ENCODE measurements around the gene LRP10.
A peak's percentile ranks its signal among the peaks of the same experiment; 100 is the strongest.

The LRP10 gene

GRCh38 chr14:22918804-22919600 lies 47.5 kb downstream of the LRP10 start, which contains the start of gene RBM23:
TSS of gene RBM23 (minus strand) at chr14:22919149.
- peak; percentile 98 to 100 for DNase-seq (ENCODE audit: low read depth in 2 of 2)

- DNase-seq (ENCODE audit: low read depth in 2 of 2) = no peak
Measured at GRCh38 chr14:22919601-22919921, 48.0 kb downstream of the LRP10 start.

DNA sequence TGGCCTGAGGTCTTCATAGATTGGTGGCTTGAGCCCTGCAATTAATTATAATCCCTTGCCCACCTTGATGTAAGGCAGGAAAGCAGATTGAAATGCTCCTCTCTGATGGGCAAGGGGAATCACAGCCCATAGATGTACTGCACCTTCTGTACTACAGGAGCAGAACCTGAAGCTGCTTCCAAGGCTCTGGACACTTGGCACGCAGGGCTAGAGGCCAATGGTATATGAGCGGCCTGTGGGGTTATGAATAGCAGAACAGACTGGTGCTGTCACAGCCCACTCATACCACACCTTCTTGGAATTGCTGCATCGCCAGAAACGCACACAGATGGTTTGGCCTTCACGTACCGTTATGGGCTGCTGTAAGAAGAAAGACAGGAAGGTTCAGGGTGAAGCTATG lies 49.2 kb downstream of the LRP10 start:
- no peak for DNase-seq (ENCODE audit: low read depth in 2 of 2)

- no peak for DNase-seq (ENCODE audit: low read depth in 2 of 2)
Measured at GRCh38 chr14:22922294-22922693, 50.8 kb downstream of the LRP10 start.

GRCh38 chr14:22923746-22924145 lies 52.2 kb downstream of the LRP10 start:
- DNase-seq (ENCODE audit: low read depth in 2 of 2) = no peak

DNA sequence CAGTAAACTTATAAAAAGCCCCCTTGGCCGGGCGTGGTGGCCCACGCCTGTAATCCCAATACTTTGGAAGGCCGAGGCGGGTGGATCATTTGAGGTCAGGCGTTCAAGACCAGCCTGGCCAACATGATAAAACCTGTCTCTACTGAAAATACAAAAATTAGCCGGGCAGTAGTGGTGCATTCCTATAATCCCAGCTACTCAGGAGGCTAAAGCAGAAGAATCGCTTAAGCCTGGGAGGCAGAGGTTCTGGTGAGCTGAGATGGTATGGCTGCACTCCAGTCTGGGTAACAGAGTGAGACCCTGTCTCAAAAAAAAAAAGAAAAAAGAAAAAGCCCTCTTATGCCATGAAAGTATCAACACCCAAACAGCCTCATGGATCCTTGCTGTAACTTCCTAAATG lies 54.0 kb downstream of the LRP10 start:
- no peak for DNase-seq (ENCODE audit: low read depth in 2 of 2)

GRCh38 chr14:22926316-22926715 lies 54.8 kb downstream of the LRP10 start:
- DNase-seq (ENCODE audit: low read depth in 2 of 2) = no peak

GRCh38 chr14:22928237-22929103 lies 56.9 kb downstream of the LRP10 start:
- no peak for DNase-seq (ENCODE audit: low read depth in 2 of 2)

DNA sequence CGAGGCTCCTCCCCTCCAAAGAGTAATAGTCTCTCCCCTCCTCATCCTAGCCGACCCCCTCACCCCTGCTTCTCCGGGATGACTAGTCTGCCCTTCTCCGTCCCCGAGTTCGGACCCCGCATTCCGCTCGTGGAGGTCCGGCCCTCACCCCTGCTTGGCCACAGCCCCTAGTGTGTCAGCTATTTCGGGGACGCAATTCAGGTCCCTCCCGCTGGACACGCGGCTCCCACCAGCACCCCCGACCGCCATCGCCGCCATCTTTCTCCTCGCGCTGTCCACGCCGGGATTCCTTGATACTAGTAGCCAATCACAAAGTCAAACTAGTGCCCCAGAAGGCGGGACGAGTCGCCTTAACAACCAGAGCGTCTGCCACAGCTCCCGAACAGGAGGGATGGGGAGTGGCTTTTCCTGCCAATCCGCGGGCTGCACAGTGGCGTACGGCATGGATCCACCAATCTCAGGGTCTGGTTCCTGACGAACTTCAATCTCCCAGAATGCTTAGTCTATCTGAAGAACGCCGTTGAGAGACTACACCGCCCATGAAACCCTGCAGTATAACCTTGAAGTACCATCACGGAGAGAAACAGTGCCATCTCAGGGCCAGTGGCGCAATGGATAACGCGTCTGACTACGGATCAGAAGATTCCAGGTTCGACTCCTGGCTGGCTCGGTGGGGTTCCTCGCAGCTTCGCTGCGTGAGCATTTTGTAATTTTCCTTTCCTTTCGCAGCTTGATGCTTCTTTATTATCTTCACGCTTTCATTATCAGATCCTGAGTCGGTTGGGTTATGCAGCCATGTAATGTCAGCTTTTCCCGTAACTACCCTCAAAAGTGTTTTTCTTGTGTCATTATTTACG lies 57.8 kb downstream of the LRP10 start, which contains the start of gene PRMT5:
PRMT5 (minus strand) TSS at position 273 of the 857 bp plus-strand sequence; CDS start at position 258, 15 bp downstream.
- DNase-seq (ENCODE audit: low read depth in 2 of 2) = peak; percentile 89 to 92

GRCh38 chr14:22929961-22930364 lies 58.4 kb downstream of the LRP10 start:
- DNase-seq (ENCODE audit: low read depth in 2 of 2) = no peak
